ENCODE results near the gene C10orf53.

C10orf53 gene, protein sequence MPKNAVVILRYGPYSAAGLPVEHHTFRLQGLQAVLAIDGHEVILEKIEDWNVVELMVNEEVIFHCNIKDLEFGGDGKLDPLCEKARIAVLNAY

DNA sequence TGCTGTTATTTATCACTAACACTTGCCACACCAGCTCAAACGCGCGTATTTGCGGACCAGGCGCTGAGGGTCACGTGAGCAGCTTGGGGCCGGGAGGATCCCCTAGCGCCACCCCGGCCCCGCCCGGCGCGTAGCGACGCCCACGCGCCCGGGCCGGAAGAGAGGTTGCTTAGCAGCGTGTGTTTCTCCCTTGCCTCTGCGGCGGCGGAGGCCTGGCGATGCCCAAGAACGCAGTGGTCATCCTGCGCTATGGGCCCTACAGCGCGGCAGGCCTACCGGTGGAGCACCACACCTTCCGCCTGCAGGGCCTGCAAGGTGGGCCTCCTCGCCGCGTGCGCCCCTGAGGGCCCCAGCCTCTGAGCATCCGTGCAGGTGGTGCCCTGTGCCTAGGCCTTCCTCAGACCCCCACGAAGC, at the start of gene C10orf53:
TSS of gene C10orf53 (plus strand) at position 172 of the 414 bp plus-strand sequence. CDS start at position 219, 47 bp downstream.
- DNase-seq = no peak

DNA sequence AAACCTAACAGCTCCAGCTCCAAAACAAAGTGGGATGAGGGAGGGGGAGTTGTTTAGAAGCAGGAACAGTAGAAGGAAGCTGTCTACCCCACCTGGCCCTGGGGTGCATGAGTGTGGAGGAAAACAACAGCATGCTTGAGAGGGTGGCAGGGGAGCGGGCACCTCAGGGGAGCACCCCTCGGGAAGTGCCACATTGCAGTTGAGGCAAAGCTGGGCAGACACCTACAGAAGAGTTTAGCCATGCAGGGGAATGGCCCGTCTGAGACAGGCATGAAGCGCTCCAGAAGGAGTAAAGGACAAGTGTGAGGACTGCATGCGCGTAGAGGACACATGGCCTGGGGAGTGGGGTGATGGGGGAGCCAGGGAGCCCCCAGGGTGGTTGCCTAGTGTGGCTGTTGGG, 47.5 kb upstream of the C10orf53 start:
- DNase-seq = no peak

DNA sequence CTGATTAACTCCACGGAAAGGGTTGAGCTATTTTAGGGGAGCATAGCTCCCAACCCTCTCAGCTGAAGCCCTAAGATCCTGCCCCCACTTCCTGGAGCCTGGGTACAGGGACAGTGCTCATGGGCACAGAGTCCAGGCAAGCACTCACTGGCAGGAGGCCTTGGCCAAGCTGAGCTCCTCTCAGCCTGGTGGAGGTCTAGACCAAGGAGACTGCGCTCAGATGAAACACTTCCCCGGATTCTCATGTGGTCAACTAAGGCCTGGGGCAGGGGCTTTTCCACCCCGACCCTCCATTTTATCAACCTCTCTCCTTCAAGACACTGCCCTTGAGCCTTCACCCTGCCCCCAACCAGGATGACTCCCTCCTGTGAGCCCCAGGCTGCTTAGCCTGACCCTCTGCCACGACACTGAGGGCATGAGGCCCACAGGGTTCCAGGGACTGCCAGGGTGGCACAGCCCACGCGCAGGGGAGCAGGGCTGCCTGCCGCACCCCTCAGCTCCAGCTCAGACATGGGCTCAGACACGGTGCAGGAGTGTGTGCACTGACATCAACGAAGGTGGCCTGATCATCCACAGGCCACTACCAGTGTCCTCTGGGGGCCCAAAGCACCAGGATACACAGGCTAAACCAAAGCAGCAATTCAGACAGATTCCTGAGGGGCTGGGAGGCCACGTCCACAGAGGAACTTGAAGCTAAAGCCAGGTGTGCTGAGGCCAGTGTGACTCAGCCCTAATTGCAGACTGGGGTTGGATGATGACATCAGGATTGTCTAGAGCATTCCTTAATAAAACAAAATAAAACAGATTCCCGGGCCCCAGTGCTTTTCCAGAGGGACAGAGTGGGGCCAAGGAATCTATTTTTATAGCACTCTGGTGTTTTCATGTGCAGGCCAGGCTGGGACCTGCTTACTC, 46.8 kb upstream of the C10orf53 start:
- DNase-seq = no peak

DNA sequence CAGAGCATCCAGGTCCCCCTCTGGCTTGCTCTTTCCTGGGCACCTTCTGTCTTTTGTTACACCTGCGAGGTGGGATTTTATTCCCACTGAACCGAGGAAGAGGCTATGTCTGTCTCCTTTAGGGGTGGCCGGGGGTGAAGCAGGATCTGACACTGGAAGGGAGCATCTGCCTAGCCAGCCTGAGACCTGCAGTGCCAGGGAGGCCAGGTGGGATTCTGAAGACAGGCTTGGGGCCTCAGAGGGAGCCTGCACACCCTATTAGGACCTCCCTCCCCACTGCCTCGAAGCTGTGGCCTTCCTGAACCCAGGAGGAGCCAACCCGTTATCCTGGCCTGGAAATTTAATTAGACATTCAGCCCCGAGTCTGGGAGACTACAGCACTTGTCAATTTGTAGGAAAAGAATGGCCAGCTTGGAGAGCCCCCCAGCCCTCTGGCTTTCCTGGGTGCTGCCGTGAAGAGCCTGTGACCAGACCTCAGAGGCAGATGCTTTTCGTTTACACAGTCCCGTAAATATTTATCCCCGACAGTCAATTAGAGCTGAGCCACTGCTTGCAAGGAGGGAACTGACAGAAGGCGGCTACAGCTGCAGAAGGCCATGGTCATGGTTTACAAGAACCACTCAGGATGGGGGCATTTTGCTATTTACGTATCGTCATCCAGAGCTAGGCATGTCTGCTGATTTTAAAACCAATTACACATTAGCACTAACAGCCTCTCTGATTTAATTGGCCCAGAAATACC, 46.0 kb upstream of the C10orf53 start:
- no peak for DNase-seq

DNA sequence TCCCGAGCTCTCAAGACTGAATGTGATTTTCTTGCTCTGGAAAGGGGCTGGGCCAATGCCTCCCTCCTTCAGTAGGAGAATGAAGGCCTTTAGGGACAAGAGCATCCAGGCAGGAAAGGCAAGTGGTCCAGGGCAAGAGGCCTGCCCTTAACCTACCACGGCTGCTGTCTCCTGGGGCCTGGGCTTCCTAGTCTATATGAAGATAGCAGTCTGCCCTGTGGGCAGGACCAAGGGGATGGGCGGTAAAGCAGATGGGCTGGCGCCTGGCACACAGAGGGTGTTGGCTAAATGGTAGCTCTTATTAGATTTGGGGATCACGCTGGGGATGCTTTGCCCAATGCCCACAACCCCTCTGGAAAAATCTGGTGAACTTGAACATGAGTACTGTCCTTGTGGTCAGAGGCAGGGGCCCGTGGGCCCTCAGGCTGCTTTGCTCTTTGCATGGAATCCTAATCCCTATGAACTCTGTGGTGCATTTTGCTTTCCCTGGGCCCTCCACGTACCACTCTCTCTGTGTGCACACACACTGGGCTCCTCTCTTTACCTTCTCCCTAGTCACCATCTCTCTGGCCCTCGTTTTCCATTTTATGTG, 45.3 kb upstream of the C10orf53 start:
- DNase-seq = no peak

DNA sequence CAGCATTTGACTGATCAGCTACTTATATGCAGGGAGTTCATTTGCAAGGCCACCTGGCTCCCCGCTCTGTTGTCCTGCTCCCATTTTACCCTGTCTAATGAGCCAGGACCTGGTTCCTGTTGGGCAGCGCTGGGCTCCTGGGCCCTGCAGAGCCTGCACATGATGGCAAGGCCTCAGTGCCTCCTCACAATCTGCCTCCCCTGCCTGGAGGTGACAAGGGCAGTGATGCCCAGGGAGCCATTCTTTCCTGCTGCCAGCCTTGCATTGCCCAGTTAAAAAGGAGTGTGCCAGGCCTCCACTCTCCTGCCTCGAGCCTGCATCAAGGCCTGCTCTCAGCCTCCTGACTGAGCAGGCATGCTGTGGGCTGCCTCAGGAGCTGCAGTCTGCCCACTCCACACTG, 37.1 kb upstream of the C10orf53 start:
- no peak for DNase-seq

DNA sequence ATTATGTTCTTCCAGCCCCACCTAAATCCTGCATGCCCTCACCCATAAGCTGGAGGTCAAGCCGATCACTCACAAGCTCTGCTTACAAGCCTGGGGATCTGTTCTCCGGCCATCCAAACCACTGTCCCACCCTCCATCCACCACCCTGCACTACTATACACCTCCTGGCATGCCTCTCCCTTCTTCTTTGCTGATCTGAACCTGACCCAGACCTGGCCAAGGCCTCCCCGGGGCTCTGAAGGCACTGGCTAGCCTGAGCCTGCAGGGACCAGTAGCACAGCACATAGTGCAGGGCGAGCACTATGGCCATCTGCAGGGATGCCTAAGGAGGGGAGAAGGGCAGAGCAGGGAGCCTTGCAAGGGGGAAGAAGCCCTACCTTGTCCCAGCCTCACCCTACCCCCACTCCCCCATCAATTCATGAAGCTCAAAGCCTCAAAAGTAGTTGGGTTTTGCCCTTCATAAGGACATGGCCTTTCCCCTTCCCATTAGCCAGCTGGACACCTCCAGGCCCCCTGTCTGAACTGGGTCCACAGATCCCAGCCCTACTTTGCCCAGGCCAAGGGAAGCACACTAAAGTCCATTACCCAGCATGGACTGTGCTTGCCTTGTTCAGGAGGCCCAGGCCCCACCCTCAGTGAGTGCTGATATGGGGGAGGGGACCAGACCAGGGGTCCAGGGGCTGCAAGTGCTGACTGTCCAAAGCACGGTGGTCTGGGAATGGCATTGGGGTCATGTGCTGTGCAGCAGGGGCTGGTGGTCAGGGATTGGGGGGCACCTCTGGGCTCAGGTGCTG, 36.0 kb upstream of the C10orf53 start:
- no peak for DNase-seq

DNA sequence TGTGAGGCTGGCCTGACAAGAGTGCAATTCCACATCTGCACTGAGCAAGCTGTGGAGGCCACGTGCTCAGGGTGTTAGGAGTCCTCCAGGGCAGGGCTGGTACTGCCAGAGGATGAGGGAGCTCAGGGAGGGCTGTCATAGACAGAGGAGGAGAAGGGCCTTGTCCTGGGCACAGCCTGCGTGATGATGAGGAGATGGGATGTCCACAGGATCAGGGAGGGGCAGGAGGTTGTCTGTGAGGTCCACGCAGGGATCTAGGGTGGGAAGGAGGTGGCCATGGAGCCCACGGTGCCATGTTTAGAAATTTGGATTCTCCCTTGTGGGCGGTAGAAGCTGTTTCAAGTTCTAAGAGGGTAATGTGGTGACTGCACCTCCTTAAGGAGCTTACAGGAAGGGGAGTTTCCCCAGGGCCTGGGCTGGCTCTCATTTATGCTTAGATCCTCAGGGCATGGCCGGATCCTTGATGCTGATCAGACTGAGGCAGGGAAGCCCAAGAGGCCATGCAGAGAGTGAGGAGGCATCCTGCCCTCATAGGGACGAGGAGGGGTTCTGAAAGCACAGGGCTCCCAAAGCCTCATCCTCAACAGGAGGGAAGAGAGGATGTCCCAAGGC, 35.3 kb upstream of the C10orf53 start:
- no peak for DNase-seq

DNA sequence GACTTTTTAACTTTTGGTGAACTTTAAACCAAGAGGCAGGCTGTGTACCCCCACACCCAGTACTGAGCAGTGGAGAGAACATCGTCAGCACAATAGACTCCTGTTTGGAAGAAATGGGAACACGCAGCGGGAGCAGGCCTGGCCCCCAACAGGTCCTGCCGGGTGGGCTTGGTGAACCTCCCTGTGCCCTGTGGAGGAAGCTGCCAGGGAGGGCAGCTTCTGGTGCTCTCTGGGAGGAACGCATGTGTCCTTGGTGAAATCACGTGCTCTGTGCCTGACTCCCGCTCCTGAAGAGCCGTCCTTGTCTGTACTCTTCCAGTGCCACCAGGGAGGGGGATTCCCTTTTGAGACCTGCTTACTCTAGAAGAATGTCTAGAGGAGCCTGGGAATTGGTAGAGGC, 34.0 kb upstream of the C10orf53 start:
- DNase-seq = no peak

DNA sequence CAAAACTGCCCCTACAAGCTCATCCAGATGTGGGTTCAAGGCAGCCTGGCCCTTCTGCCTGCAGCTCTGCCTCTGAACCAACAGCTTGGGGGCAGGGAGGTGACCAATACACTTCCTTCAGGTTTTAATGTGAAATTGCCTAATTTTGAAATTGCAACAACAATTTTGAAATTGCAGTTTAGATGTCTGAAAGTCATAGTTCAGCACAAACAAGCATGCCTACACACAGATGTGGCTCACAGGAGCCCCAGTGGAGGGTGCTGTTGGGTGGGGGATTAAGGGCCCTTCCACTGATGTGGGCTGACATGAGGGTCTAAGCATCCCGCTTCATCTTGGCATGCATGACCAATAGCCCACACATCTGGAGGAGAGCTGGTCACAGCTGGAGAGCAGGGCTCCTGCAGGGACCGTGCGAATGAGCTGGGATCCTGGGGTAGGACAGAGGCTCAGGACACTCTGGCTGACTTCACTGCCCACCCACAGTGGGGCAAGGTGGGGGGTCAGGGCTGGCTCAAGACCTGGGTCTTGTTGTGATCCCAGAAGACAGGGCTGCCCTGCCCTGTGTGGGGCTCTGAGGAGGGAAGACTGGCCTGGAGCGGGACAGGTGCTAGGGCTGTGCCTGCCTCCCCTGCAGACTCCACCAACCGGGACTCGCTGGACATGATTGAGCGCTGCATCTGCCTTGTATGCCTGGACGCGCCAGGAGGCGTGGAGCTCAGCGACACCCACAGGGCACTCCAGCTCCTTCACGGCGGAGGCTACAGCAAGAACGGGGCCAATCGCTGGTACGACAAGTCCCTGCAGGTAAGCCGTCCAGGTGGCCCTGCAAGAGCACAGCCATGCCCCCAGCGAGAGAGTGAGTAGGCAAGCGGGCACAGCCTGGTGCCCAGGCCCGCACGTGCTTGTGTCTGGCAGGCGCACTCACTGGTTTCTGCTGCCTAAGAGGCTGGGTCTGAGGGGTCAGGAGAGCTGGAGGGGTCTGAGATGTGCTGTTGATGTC, 33.3 kb upstream of the C10orf53 start:
- DNase-seq = no peak

DNA sequence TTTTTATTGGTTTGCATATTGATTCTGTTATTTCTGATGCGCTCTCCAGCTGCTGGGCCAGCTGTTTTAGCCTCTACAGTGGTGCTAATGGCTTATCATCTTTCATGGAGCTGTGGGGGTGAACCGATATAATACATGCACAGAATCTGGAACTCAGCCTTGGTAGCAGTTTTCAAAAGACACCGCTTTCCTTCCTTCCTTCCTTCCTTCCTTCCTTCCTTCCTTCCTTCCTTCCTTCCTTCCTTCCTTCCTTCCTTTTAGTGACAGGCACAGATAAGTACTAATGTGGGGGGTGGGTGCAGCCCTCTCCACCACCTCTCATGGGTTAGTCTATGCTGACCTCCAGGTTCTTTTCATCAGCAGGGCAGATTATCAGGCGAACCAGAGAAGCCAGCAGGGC, 31.9 kb upstream of the C10orf53 start:
- no peak for DNase-seq

DNA sequence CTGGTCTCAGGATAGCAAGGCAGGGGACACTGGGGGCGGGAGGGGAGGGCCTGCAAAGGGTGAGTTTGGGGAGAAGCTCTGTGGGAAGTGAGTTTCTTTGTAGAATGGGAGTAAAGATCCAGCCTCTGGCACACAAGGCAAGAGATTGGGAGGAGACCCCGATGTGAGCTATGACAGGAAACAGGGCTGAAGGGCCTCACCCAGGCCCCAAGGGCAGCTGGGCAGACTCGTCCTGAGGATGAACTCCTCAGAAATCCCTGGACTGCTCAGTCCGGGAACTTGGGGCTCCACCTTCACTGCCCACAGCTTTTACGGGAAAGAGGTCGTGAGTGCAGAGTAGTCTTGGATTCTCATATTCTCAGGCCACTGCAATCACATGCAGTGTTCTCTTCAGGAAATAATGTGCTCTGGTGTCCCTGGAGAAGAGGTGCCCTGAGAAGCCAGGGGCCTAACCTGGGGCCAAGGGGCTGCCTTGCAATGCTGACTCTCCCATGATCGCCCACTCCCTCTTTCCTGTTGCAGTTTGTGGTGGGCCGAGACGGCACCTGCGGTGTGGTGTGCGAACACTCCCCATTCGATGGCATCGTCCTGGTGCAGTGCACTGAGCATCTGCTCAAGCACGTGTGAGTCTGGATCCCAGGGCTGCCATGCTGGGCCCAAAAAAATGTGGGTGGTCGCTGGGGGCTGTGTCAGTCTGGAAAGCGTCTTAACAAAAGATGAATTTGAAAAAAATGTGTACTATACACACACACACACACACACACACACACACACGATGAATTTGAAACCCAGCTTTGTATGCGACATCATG, 31.3 kb upstream of the C10orf53 start:
- no peak for DNase-seq

DNA sequence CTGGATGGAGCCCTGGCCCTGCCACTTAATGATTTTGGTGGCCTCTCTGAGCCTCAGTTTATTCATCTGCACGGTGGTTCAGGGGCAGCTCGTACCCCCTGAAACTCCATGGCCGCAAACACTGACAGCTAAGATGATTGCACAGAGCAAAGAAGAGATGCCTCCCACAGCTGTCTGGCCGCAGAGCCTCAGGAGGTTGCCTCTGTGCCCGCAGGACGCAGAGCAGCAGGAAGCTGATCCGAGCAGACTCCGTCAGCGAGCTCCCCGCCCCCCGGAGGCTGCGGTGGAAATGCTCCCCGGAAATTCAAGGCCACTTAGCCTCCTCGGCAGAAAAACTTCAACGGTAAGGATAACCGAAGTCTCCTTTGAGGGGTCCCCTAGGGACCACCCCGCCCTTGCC, 30.2 kb upstream of the C10orf53 start:
- DNase-seq = no peak

DNA sequence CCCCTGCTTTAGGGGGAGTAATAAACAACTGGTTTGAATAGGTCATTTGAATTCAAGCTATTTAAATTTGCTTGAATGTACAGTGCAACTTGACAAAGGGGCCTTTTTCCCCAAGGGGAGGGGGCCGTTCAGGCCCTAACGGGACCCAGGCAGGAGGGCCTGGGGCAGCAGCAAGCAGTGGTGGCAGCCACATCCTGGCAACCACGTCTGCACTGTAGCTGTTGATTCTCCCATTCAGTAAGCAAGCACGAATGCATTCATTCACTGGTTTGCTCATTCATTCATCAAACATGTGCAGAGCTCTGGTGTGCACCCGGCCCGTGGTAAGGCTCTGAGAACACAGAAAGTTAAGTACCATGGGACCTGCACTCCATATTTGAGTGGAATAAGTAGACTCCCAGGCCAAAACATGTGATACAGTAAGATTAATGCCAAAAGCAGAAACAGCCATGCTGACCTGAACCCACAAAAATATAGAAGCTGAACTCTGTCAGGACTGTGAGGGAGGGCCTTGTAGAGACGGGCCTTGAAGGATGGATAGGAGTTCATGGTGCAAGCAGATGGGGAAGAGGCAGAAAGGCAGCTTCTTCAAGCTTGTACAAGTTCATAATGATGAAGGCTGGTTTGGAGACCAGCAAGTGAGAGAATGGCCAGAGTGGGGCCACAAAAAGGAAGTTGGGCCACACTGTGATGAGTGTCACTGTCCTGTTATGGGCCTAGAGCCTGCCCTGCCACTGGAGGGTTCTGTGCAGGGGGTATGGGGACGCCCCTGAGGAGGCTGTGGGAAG, 29.3 kb upstream of the C10orf53 start:
- DNase-seq = no peak

DNA sequence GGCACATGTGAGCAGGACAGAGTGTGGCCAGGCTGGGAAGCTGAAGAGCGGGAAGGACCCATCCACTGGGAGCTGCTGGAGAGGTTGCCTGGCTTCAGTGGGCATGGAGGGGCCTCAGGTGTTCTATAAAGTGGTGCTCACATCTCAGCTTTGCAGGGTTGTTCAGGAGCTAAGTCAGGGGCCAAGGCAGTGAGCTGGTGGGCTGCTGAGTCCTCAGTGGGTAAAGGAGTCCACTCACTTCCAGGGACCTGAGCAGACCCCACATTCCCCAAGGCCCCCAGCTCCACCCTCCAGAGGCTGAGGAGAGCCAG, 28.8 kb upstream of the C10orf53 start:
- DNase-seq = no peak

DNA sequence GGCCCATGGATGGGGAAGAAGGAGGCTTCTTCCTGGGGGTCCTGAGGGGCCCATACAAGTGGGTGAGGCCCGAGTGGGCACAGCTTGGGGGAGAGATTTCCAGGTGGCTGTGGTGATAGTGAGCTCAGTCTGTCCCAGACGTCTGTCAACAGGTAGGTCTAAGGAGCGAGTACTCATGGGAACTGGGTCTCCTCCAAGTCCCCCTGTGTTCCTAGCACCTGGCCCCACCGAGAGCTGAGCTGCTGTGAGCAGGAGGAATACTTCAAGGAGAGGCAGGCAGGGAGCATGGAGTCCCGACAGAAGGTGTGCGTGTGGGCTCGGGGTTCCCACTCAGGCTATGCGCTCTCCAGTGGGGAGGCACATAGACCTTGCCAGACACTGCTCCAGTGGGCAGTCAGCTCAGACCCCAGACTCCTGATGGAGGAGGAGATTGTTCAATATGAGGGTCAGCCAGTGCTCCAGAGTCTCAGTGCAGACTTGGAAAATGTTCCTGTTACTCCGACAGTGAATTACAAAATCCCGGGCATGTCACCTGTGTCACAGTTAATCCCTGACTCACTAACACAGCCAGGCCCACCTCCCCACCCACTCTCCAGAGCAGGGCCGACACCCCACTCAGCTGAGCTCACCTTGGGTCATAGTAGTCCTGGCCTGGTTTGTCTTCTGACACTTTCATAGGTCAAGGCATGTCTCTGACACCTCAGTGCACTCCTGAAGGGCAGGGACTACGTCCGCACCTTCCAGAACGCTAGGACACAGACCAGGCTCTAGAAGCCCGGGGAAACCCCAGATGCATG, 28.2 kb upstream of the C10orf53 start:
- DNase-seq = no peak

DNA sequence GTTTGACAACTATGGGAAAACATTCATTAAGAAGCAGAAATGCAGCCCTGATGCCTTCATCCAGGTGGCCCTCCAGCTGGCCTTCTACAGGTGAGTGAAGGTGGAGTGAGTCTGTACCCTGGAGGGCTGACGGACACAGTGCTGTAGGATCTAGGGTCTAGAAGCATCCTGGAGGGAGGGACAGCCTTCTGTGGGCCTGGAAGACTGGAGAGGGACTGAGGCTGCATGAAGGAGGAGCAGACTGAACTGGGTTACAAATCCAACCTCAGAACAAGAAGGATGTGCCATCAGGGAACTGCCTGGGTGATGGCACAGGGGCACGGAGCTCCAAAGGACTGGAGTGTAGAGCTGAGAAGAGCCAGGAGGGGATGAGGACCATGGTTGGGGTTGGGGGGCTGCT, 27.5 kb upstream of the C10orf53 start:
- no peak for DNase-seq

Measured in OCI-M1 (cell line).